ENCODE measurements around the gene FRAS1.
A peak's percentile ranks its signal among the peaks of the same experiment; 100 is the strongest.
"Not testable (repeated sequence)": the region's sequence is repeated elsewhere in the genome, so short reads cannot be mapped to it uniquely, and the experiment has no call there.

FRAS1 gene

DNA sequence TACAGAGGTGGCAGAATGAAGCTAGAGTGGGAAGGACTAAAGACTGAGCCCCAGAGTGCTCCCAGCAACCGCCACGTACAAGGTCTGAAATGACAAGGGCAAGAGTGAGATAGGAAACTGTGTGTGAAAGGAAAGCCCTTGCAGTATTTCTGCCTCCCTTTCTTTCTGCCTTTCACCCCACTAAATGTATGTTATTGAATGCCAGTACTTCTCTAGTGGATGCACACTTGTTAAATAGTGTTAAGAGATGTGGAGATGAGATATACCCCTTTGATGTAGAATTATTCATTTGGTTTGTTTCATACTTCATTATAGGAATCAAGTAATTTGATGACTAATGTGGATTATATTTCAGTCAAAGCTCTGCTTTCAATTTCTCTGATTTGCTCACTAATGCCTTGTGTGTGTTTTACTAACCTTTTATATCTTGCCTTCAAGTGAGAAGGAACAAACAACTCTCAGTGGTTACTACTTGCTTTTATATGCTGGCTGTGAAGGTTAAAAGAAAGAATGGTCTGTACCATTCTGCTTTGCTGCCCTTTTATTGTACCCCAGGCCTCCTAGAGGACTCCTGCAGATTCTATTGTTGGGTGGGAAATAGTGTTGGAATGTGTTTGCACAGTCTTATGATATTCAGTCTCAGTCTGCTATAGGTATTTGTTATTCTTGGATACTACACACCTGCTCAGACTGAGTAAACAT is 486.5 kb downstream of the FRAS1 start:
- Mint-ChIP-seq H3K27me3 (ENCODE audit: low read depth) (no peaks in the 10 kb centered on the region), H3K9me3 (peaks cover 2% of the 10 kb centered on the region), H3K27ac (peak overlapping the region in 1 of 3 experiments; percentile 6), H3K36me3 (ENCODE audit: low read depth) (peaks cover 32% of the 10 kb centered on the region), H3K4me1 (peaks cover 8% of the 10 kb centered on the region), H3K4me3 (no peak overlapping the region)
- TF ChIP-seq, protein P1, sequence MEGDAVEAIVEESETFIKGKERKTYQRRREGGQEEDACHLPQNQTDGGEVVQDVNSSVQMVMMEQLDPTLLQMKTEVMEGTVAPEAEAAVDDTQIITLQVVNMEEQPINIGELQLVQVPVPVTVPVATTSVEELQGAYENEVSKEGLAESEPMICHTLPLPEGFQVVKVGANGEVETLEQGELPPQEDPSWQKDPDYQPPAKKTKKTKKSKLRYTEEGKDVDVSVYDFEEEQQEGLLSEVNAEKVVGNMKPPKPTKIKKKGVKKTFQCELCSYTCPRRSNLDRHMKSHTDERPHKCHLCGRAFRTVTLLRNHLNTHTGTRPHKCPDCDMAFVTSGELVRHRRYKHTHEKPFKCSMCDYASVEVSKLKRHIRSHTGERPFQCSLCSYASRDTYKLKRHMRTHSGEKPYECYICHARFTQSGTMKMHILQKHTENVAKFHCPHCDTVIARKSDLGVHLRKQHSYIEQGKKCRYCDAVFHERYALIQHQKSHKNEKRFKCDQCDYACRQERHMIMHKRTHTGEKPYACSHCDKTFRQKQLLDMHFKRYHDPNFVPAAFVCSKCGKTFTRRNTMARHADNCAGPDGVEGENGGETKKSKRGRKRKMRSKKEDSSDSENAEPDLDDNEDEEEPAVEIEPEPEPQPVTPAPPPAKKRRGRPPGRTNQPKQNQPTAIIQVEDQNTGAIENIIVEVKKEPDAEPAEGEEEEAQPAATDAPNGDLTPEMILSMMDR (IDR thresholded peaks at IDR 0.05; ENCODE audit: unreplicated experiment in 3 of 3), result no peak

DNA sequence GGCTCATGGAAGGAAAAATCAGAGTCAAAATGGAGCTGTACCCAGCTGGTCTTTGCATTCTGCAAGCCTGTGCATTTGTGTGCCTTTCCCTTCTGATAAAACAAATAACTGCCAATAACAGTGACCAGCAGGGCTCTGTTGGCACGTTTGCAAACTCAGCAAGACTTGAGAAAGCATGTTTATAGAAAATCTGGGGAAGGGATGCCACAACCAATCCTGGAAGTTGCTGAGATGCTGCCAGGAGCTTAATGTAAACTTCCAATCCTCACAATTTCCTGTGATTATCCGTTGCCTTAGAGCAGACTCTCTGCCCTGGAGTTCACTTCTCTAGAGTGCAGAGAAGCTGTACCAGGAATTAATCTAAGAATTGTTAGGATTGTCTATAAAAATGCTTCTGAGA is 487.6 kb downstream of the FRAS1 start:
- peaks cover 8% of the 10 kb centered on the region for H3K4me1 Mint-ChIP-seq
- H3K4me3 Mint-ChIP-seq, result no peak overlapping the region
- H3K36me3 Mint-ChIP-seq (ENCODE audit: low read depth), result peaks cover 22% of the 10 kb centered on the region
- H3K27me3 Mint-ChIP-seq (ENCODE audit: low read depth), result no peaks in the 10 kb centered on the region
- peak overlapping the region in 1 of 3 experiments; percentile 18 for H3K27ac Mint-ChIP-seq
- H3K9me3 Mint-ChIP-seq, result peaks cover 2% of the 10 kb centered on the region
- TF ChIP-seq, protein P1 (IDR thresholded peaks at IDR 0.05; ENCODE audit: unreplicated experiment in 3 of 3), result no peak

DNA sequence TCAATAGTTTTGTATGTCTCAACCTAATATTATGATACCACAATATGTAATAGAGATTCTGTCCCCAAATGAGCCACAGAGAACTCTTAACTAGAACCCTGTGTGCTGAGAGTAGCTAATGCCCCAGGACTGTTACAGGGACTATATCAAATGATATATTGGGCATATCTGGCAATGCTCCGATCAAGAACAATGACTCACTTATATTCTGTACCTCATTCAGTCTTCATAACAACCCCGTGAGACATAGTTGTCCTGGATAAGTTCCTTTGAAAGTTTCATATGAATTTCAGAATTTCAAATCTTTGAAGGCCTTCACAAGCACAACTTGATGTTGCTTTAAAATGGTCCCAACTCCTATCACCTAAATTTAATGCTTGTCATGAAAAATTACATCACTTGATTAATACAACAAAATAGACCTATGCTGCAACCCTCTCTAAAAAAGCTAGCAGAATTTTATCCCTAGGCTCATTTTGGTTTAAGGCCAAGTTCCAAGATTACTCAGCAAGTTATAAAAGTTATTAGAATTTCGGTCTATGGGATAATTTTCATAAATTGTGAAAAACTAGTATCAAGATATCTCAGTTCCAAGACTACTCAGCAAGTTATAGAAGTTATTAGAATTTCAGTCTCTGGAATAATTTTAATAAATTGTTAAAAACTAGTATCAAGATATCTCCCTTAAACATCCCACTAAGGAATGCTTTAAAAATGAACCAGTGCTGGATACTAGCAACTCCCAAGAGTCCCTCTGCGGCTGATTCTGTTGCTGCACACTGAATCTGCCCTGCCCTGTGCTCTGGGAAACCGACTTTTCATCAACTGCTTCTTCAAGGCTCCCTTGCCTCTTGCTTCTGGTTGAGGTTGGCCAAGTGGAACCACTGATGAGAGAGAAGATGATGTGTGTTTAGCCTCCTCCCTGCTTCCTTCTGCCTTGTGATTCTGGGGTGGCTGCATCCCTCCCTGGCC is 488.4 kb downstream of the FRAS1 start:
- Mint-ChIP-seq H3K27ac (peak overlapping the region in 1 of 3 experiments; percentile 18), H3K27me3 (ENCODE audit: low read depth) (peaks cover 8% of the 10 kb centered on the region), H3K9me3 (peaks cover 2% of the 10 kb centered on the region), H3K4me3 (no peak overlapping the region), H3K36me3 (ENCODE audit: low read depth) (peaks cover 16% of the 10 kb centered on the region), H3K4me1 (peaks cover 8% of the 10 kb centered on the region)
- TF ChIP-seq, protein P1 (IDR thresholded peaks at IDR 0.05; ENCODE audit: unreplicated experiment in 3 of 3), result no peak

DNA sequence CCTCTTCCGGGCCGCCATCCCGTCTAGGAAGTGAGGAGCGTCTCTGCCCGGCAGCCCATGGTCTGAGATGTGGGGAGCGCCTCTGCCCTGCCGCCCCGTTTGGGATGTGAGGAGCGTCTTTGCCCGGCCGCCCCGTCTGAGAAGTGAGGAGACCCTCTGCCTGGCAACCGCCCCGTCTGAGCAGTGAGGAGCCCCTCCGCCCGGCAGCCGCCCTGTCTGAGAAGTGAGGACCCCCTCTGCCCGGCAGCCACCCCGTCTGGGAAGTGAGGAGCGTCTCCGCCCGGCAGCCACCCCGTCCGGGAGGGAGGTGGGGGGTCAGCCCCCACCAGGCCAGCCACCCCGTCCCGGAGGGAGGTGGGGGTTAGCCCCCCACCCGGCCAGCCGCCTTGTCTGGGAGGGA is 490.8 kb downstream of the FRAS1 start:
- not testable (repeated sequence) for H3K27ac Mint-ChIP-seq; H3K9me3 Mint-ChIP-seq; H3K4me3 Mint-ChIP-seq; H3K36me3 Mint-ChIP-seq (ENCODE audit: low read depth)
- peaks cover 23% of the 10 kb centered on the region for H3K27me3 Mint-ChIP-seq (ENCODE audit: low read depth)
- H3K4me1 Mint-ChIP-seq, result peaks cover 12% of the 10 kb centered on the region

DNA sequence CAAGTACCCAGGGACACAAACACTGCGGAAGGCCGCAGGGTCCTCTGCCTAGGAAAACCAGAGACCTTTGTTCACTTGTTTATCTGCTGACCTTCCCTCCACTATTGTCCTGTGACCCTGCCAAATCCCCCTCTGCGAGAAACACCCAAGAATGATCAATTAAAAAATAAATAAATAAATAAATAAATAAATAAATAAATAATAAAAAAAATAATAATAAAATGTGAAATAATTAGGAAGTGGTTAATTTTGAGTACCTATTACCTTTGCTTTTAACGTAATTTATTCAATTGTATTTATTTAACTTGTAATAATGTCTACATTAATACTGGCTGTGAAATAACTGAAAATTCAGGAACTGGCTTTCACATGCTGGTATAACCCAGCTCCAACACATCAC is 491.8 kb downstream of the FRAS1 start:
- H3K27ac Mint-ChIP-seq; H3K4me3 Mint-ChIP-seq; H3K36me3 Mint-ChIP-seq (ENCODE audit: low read depth); H3K9me3 Mint-ChIP-seq: not testable (repeated sequence)
- H3K27me3 Mint-ChIP-seq (ENCODE audit: low read depth), result peaks cover 32% of the 10 kb centered on the region
- peaks cover 12% of the 10 kb centered on the region for H3K4me1 Mint-ChIP-seq

DNA sequence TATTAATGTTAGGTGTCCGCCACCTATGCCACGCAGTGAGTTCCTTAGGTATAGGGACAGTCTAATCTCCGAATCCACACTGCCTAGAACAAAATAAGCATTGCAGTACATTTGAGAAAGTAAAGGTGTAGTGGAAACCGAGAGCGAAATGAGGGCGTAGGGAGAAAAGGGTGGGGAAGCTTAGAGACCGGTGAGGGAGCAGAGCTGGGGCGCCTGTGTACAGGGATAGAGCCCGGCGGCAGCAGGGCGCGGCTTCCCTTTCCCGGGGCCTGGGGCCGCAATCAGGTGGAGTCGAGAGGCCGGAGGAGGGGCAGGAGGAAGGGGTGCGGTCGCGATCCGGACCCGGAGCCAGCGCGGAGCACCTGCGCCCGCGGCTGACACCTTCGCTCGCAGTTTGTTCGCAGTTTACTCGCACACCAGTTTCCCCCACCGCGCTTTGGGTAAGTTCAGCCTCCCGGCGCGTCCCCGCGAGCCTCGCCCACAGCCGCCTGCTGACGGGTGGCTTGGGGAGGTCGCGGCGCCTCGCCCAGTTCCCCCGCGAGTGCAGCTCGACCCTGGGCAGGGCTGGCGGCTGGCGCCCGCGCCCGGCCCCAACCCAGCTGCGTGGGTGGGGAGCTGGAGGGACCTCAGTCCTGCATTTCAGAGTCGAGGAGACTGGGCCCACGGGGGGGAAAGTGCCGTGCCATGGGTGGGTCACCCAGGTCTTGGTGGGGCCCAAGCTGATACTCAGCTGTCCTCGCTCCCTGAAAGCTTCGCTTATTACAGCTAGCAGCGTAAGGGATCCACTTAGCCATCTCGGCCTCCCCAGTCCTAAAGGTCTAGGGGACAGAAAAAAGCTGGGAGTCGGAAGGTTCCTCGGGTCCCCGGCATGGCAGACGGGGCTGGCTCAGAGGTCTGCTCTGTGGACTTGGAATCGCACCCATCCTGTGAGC is 494.6 kb downstream of the FRAS1 start, which contains the start of gene ANXA3:
ANXA3 (plus strand) TSS at position 351 of the 932 bp plus-strand sequence. CDS start 2,704 bp downstream, outside the sequence.
- H3K27ac Mint-ChIP-seq, result peak within 1 kb of the TSS; percentile 65 to 85 (median 81)
- TF ChIP-seq, protein P1 (IDR thresholded peaks at IDR 0.05; ENCODE audit: unreplicated experiment in 3 of 3), result no peak
- no peaks in the 10 kb centered on the region for H3K36me3 Mint-ChIP-seq (ENCODE audit: low read depth)
- peaks cover 5% of the 10 kb centered on the region for H3K4me1 Mint-ChIP-seq
- H3K4me3 Mint-ChIP-seq, result peak within 1 kb of the TSS; percentile 87 to 89 (median 89)
- no peaks in the 10 kb centered on the region for H3K9me3 Mint-ChIP-seq
- peaks cover 35% of the 10 kb centered on the region for H3K27me3 Mint-ChIP-seq (ENCODE audit: low read depth)

All from nephron (organoid).